Measurements from ENCODE around the gene FAM170B. TPM values are rescaled to one million over a fixed set of nuclear protein-coding genes. Genes with fewer than 3 reads are reported as not detected.

Gene FAM170B
- total and polyA plus RNA-seq, 2 of the 4 experiments (the other 2 are of a cell fraction): not detected

DNA sequence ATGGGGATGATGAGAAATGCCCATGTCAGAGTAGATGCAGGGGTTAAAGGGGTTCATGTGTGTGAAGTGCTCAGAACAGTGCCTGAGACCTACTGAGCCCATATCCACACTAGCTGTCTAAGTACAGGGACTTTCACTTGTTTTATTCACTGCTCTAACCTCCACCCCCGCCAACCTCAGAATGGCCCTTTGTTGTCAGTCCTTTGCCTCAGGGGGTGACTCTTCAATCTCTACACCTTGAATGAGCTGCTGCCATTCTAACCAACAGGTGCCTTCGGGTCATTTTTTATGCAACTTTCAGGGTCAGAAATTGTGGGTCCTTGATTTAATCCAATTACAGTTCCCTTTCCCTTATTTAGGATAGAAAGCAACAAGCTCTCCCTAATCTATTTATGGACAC lies 44.7 kb downstream of the FAM170B start:
- H3K4ac ChIP-seq (ENCODE audit: low read depth, low read length): no peak overlapping the region
- H4K20me1 ChIP-seq (ENCODE audit: insufficient read depth, low read length): no peaks in the 10 kb centered on the region
- H3K9me3 ChIP-seq (ENCODE audit: control insufficient read depth, insufficient read depth, low read length): peaks cover 3% of the 10 kb centered on the region; the same call in 1 of the 2 replicates
- H3K79me1 ChIP-seq (ENCODE audit: low read depth in 1 of 2, low read length in 2 of 2): no peaks in the 10 kb centered on the region; a peak in 1 of 4 replicates
- no peak overlapping the region for H2BK20ac ChIP-seq (ENCODE audit: low read depth, low read length)
- no peak overlapping the region for H2BK15ac ChIP-seq (ENCODE audit: low read depth, low read length)
- no peak overlapping the region for H4K8ac ChIP-seq (ENCODE audit: low read depth in 2 of 2, low read length in 2 of 2)
- H3K4me3 ChIP-seq (ENCODE audit: insufficient read depth, low read depth, low read length): no peak overlapping the region
- TF ChIP-seq CEBPB (IDR thresholded peaks at IDR 0.05; ENCODE audit: low read depth, low read length): no peak
- TF ChIP-seq RFX5 (IDR thresholded peaks at IDR 0.05; ENCODE audit: low read depth, low read length): no peak
- TF ChIP-seq BHLHE40 (IDR thresholded peaks at IDR 0.05; ENCODE audit: low read depth, low read length): no peak
- TF ChIP-seq CHD1 (IDR thresholded peaks at IDR 0.05; ENCODE audit: low read depth, low read length): no peak
- TF ChIP-seq RAD21 (IDR thresholded peaks at IDR 0.05; ENCODE audit: low read length): no peak
- TF ChIP-seq MAFK (IDR thresholded peaks at IDR 0.05; ENCODE audit: low read depth, low read length): no peak
- no peak for TF ChIP-seq SMC3 (IDR thresholded peaks at IDR 0.05; ENCODE audit: low read depth, low read length)
- TF ChIP-seq, protein P1, sequence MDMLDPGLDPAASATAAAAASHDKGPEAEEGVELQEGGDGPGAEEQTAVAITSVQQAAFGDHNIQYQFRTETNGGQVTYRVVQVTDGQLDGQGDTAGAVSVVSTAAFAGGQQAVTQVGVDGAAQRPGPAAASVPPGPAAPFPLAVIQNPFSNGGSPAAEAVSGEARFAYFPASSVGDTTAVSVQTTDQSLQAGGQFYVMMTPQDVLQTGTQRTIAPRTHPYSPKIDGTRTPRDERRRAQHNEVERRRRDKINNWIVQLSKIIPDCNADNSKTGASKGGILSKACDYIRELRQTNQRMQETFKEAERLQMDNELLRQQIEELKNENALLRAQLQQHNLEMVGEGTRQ (IDR thresholded peaks at IDR 0.05; ENCODE audit: low read depth, low read length): no peak
- TF ChIP-seq, protein P2, sequence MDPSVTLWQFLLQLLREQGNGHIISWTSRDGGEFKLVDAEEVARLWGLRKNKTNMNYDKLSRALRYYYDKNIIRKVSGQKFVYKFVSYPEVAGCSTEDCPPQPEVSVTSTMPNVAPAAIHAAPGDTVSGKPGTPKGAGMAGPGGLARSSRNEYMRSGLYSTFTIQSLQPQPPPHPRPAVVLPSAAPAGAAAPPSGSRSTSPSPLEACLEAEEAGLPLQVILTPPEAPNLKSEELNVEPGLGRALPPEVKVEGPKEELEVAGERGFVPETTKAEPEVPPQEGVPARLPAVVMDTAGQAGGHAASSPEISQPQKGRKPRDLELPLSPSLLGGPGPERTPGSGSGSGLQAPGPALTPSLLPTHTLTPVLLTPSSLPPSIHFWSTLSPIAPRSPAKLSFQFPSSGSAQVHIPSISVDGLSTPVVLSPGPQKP (IDR thresholded peaks at IDR 0.05; ENCODE audit: borderline replicate concordance, low read depth, low read length): no peak
- no peak for TF ChIP-seq FOS (IDR thresholded peaks at IDR 0.05; ENCODE audit: low read depth, low read length)
- TF ChIP-seq RCOR1 (IDR thresholded peaks at IDR 0.05; ENCODE audit: insufficient replicate concordance, low read length): no peak
- TF ChIP-seq NFE2L2 (IDR thresholded peaks at IDR 0.05; ENCODE audit: low read depth, low read length): no peak
- no peak for TF ChIP-seq POLR2A (IDR thresholded peaks at IDR 0.05; ENCODE audit: low read depth, low read length)
- no peak for TF ChIP-seq MAZ (IDR thresholded peaks at IDR 0.05; ENCODE audit: borderline replicate concordance, low read depth, low read length)
- TF ChIP-seq, protein P3, sequence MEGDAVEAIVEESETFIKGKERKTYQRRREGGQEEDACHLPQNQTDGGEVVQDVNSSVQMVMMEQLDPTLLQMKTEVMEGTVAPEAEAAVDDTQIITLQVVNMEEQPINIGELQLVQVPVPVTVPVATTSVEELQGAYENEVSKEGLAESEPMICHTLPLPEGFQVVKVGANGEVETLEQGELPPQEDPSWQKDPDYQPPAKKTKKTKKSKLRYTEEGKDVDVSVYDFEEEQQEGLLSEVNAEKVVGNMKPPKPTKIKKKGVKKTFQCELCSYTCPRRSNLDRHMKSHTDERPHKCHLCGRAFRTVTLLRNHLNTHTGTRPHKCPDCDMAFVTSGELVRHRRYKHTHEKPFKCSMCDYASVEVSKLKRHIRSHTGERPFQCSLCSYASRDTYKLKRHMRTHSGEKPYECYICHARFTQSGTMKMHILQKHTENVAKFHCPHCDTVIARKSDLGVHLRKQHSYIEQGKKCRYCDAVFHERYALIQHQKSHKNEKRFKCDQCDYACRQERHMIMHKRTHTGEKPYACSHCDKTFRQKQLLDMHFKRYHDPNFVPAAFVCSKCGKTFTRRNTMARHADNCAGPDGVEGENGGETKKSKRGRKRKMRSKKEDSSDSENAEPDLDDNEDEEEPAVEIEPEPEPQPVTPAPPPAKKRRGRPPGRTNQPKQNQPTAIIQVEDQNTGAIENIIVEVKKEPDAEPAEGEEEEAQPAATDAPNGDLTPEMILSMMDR (conservative IDR thresholded peaks at IDR 0.05; ENCODE audit: low read depth, low read length): no peak
- no peak for TF ChIP-seq MXI1 (IDR thresholded peaks at IDR 0.05; ENCODE audit: borderline replicate concordance, low read depth, low read length)
- no peak overlapping the region for H2BK5ac ChIP-seq (ENCODE audit: low read depth, low read length, poor library complexity, severe bottlenecking)
- no peak overlapping the region for H3K27ac ChIP-seq (ENCODE audit: insufficient read depth, low read length)
- no peak overlapping the region for H3K23ac ChIP-seq (ENCODE audit: low read depth, low read length)
- no peak overlapping the region for H2AK9ac ChIP-seq (replicated peaks; ENCODE audit: low read depth, low read length, poor library complexity)
- no peak overlapping the region; the same call in 1 of the 2 replicates for H3K18ac ChIP-seq (ENCODE audit: low read depth, low read length)
- peaks cover 4% of the 10 kb centered on the region; the same call in 1 of the 2 replicates for H3K9me1 ChIP-seq (ENCODE audit: insufficient read depth, low read length)
- H2BK120ac ChIP-seq (ENCODE audit: low read depth, low read length): no peak overlapping the region
- no peak overlapping the region for H3K14ac ChIP-seq (replicated peaks; ENCODE audit: low read depth, low read length)
- no peak overlapping the region for H4K5ac ChIP-seq (ENCODE audit: low read depth, low read length)
- no peaks in the 10 kb centered on the region; the same call in none of the 2 replicates for H3K36me3 ChIP-seq (ENCODE audit: control insufficient read depth, insufficient read depth, low read length)
- ATAC-seq (ENCODE audit: low read depth): no peak
- POLR2A ChIA-PET (ENCODE audit: unreplicated experiment): no interaction called here
- no peaks in the 10 kb centered on the region for H3K27me3 ChIP-seq (ENCODE audit: control insufficient read depth, insufficient read depth, low read length)
- peaks cover 4% of the 10 kb centered on the region; the same call in 1 of the 2 replicates for H3K4me1 ChIP-seq (ENCODE audit: control insufficient read depth, insufficient read depth, low read length)
- no peak overlapping the region for H3K56ac ChIP-seq (ENCODE audit: extremely low read depth, insufficient read depth, low read length)
- H3K4me2 ChIP-seq (ENCODE audit: low read depth, low read length): no peak overlapping the region
- H2AK5ac ChIP-seq (ENCODE audit: low read depth, low read length): no peak overlapping the region
- in situ Hi-C loops (cut with MboI; ENCODE audit: low sequenced_read_pairs): no loop called here
- H3K9ac ChIP-seq (ENCODE audit: low read depth, low read length): no peak overlapping the region
- intact Hi-C loops (cut with micrococcal nuclease): no loop called here
- H4K91ac ChIP-seq (ENCODE audit: insufficient read depth, low read depth, low read length): no peak overlapping the region
- dilution Hi-C loops (cut with HindIII; ENCODE audit: low sequenced_read_pairs, unreplicated experiment): no loop called here
- no TSS peak for BruUV-seq (replicated peaks)
- CTCF ChIA-PET: no interaction called here
- WGBS, 2 experiments (ENCODE audit: extremely low coverage in 2 of 2, insufficient read length in 1 of 2): no CpG with 5 or more reads among the region's 2 CpGs
- no peak for DNase-seq
- H2AFZ ChIP-seq (replicated peaks; ENCODE audit: low read length, poor library complexity): no peak overlapping the region

Data from IMR-90 (cell line).